Activated CD4-positive, alpha-beta memory T cell treated with anti-CD3 and anti-CD28 coated beads for 36 hours (primary cell): ENCODE results near the gene GNAQ. TPM values are rescaled to one million over a fixed set of nuclear protein-coding genes. Genes with fewer than 3 reads are reported as not detected.

Experiments
- CTCF ChIA-PET: fragments of 350-600 bp; sonication (Branson Sonifier 250); formaldehyde crosslinking; loops from one replicate; lab custom pipeline; 2021; ENCODE audit warnings: antibody characterized with exemption, inconsistent platforms; lab: Charles Lee
- POLR2A ChIA-PET: fragments of 350-600 bp; sonication (Branson Sonifier 250); formaldehyde crosslinking; loops from one replicate; lab custom pipeline; 2021; ENCODE audit warnings: antibody characterized with exemption; lab: Charles Lee
- DNase-seq: peaks from one replicate; pipeline ENCODE4 v3.0.0-alpha.2; 2020
- H3K27ac Mint-ChIP-seq: one replicate; pipeline ENCODE4 v1.8.0; 2021; ENCODE audit warnings: mixed read lengths
- H3K27me3 Mint-ChIP-seq: one replicate; pipeline ENCODE4 v1.8.0; 2021; ENCODE audit warnings: mixed read lengths
- H3K36me3 Mint-ChIP-seq: one replicate; pipeline ENCODE4 v1.8.0; 2021; ENCODE audit warnings: mixed read lengths
- H3K4me1 Mint-ChIP-seq: one replicate; pipeline ENCODE4 v1.8.0; 2021; ENCODE audit warnings: low read depth, mixed read lengths
- H3K4me3 Mint-ChIP-seq: one replicate; pipeline ENCODE4 v1.8.0; 2021; ENCODE audit warnings: mild to moderate bottlenecking, mixed read lengths
- H3K9me3 Mint-ChIP-seq: one replicate; pipeline ENCODE4 v1.8.0; 2021; ENCODE audit warnings: mixed read lengths
- intact Hi-C: fragments of 100-400 bp; cut with micrococcal nuclease; formaldehyde crosslinking; loops from one replicate; pipeline ENCODE4 v1.15.1; 2023
- total RNA-seq, 2 experiments: library from RNA; stranded (reverse); gene quantifications; one replicate each; pipeline ENCODE4 v1.2.3, GENCODE V29; 2021

GNAQ gene
- total RNA-seq, 2 experiments from 2014 or later = 25.9 to 26.1 TPM

- Mint-ChIP-seq H3K36me3 (peaks cover 27% of the 10 kb centered on the region), H3K9me3 (no peaks in the 10 kb centered on the region), H3K4me1 (peaks cover 42% of the 10 kb centered on the region), H3K4me3 (no peak overlapping the region), H3K27me3 (no peaks in the 10 kb centered on the region), H3K27ac (no peak overlapping the region)
- DNase-seq = no peak
- ChIA-PET CTCF (interaction anchor here (0.6 kb wide), 1 partner anchor 68 kb away, joined by 3 read pairs; no protein-coding TSS in a partner anchor), POLR2A (no interaction called here)
- intact Hi-C loops = loop anchor here (1.0 kb wide), 1 partner anchor 14 kb away; no protein-coding TSS in a partner anchor
These were observed 224.9 kb downstream of the GNAQ start for GRCh38 chr9:77806741-77807140.

GRCh38 chr9:77805810-77806209 is 225.8 kb downstream of the GNAQ start:
- H3K9me3 Mint-ChIP-seq = no peaks in the 10 kb centered on the region

GRCh38 chr9:77803423-77803822 is 228.2 kb downstream of the GNAQ start:
- intact Hi-C loops = loop anchor here (5.0 kb wide), 1 partner anchor 36 kb away; no protein-coding TSS in a partner anchor
- CTCF ChIA-PET = no interaction called here
- POLR2A ChIA-PET = no interaction called here
- Mint-ChIP-seq H3K36me3 (peaks cover 22% of the 10 kb centered on the region), H3K27me3 (no peaks in the 10 kb centered on the region), H3K4me3 (no peak overlapping the region), H3K4me1 (peaks cover 40% of the 10 kb centered on the region), H3K9me3 (no peaks in the 10 kb centered on the region), H3K27ac (no peak overlapping the region)
- no peak for DNase-seq

More at GRCh38 chr9:77805810-77806209, 225.8 kb downstream of the GNAQ start:
- Mint-ChIP-seq H3K4me3 (no peak overlapping the region), H3K27ac (no peak overlapping the region), H3K27me3 (no peaks in the 10 kb centered on the region), H3K4me1 (peaks cover 51% of the 10 kb centered on the region), H3K36me3 (peaks cover 27% of the 10 kb centered on the region)
- ChIA-PET POLR2A (no interaction called here), CTCF (no interaction called here)
- DNase-seq = no peak
- intact Hi-C loops = no loop called here

GRCh38 chr9:77802515-77803293 is 228.9 kb downstream of the GNAQ start:
- Mint-ChIP-seq H3K36me3 (peaks cover 16% of the 10 kb centered on the region), H3K27me3 (no peaks in the 10 kb centered on the region), H3K9me3 (no peaks in the 10 kb centered on the region), H3K4me1 (peaks cover 35% of the 10 kb centered on the region), H3K4me3 (no peak overlapping the region), H3K27ac (no peak overlapping the region)
- CTCF ChIA-PET = interaction anchor here (0.8 kb wide), 1 partner anchor 8 kb away, joined by 3 read pairs; no protein-coding TSS in a partner anchor
- POLR2A ChIA-PET = no interaction called here
- intact Hi-C loops = loop anchor here (5.0 kb wide), 1 partner anchor 35 kb away; no protein-coding TSS in a partner anchor
- no peak for DNase-seq

- H3K27ac Mint-ChIP-seq = no peak overlapping the region
- no peaks in the 10 kb centered on the region for H3K9me3 Mint-ChIP-seq
- no peak overlapping the region for H3K4me3 Mint-ChIP-seq
- CTCF ChIA-PET = interaction anchor here (0.8 kb wide), 1 partner anchor 9 kb away, joined by 3 read pairs; no protein-coding TSS in a partner anchor
- intact Hi-C loops = loop anchor here (5.0 kb wide), 1 partner anchor 35 kb away; no protein-coding TSS in a partner anchor
- peaks cover 19% of the 10 kb centered on the region for H3K36me3 Mint-ChIP-seq
- no peak for DNase-seq
- POLR2A ChIA-PET = no interaction called here
- H3K4me1 Mint-ChIP-seq = peaks cover 29% of the 10 kb centered on the region
- no peaks in the 10 kb centered on the region for H3K27me3 Mint-ChIP-seq
These were observed 229.5 kb downstream of the GNAQ start for GRCh38 chr9:77802064-77802463.

GRCh38 chr9:77800924-77801551 is 230.6 kb downstream of the GNAQ start:
- Mint-ChIP-seq H3K27ac (no peak overlapping the region), H3K27me3 (no peaks in the 10 kb centered on the region), H3K4me1 (peaks cover 21% of the 10 kb centered on the region), H3K9me3 (no peaks in the 10 kb centered on the region), H3K36me3 (peaks cover 24% of the 10 kb centered on the region), H3K4me3 (no peak overlapping the region)
- intact Hi-C loops = loop anchor here (5.0 kb wide), 1 partner anchor 34 kb away; no protein-coding TSS in a partner anchor
- ChIA-PET POLR2A (no interaction called here), CTCF (no interaction called here)
- DNase-seq = no peak

GRCh38 chr9:77798140-77798539 is 233.5 kb downstream of the GNAQ start:
- intact Hi-C loops = no loop called here
- no peak for DNase-seq
- Mint-ChIP-seq H3K36me3 (peaks cover 34% of the 10 kb centered on the region), H3K27me3 (no peaks in the 10 kb centered on the region), H3K9me3 (no peaks in the 10 kb centered on the region), H3K4me1 (peaks cover 21% of the 10 kb centered on the region), H3K27ac (no peak overlapping the region), H3K4me3 (no peak overlapping the region)
- CTCF ChIA-PET = no interaction called here
- POLR2A ChIA-PET = no interaction called here

- H3K9me3 Mint-ChIP-seq = no peaks in the 10 kb centered on the region
- no peaks in the 10 kb centered on the region for H3K27me3 Mint-ChIP-seq
- no peak for DNase-seq
- intact Hi-C loops = no loop called here
- POLR2A ChIA-PET = no interaction called here
- peaks cover 10% of the 10 kb centered on the region for H3K4me1 Mint-ChIP-seq
- H3K4me3 Mint-ChIP-seq = no peak overlapping the region
- H3K27ac Mint-ChIP-seq = no peak overlapping the region
- CTCF ChIA-PET = no interaction called here
- H3K36me3 Mint-ChIP-seq = peaks cover 33% of the 10 kb centered on the region
These were observed 236.6 kb downstream of the GNAQ start for GRCh38 chr9:77794985-77795384.

GRCh38 chr9:77793849-77794248 is 237.8 kb downstream of the GNAQ start:
- Mint-ChIP-seq H3K9me3 (no peaks in the 10 kb centered on the region), H3K27ac (no peak overlapping the region), H3K4me3 (no peak overlapping the region), H3K27me3 (no peaks in the 10 kb centered on the region), H3K36me3 (peaks cover 29% of the 10 kb centered on the region), H3K4me1 (peaks cover 9% of the 10 kb centered on the region)
- intact Hi-C loops = no loop called here
- CTCF ChIA-PET = no interaction called here
- POLR2A ChIA-PET = interaction anchor here (1.3 kb wide), 1 partner anchor 24 kb away, joined by 3 read pairs; no protein-coding TSS in a partner anchor
- no peak for DNase-seq

GRCh38 chr9:77789891-77790290 is 241.7 kb downstream of the GNAQ start:
- H3K36me3 Mint-ChIP-seq = peaks cover 20% of the 10 kb centered on the region
- H3K9me3 Mint-ChIP-seq = no peaks in the 10 kb centered on the region
- H3K4me3 Mint-ChIP-seq = no peak overlapping the region
- H3K27me3 Mint-ChIP-seq = no peaks in the 10 kb centered on the region
- H3K27ac Mint-ChIP-seq = no peak overlapping the region
- ChIA-PET CTCF (interaction anchor here (0.6 kb wide), 1 partner anchor 302 kb away, joined by 4 read pairs; no protein-coding TSS in a partner anchor), POLR2A (no interaction called here)
- peaks cover 7% of the 10 kb centered on the region for H3K4me1 Mint-ChIP-seq
- intact Hi-C loops = no loop called here
- no peak for DNase-seq

- Mint-ChIP-seq H3K4me3 (no peak overlapping the region), H3K36me3 (peaks cover 15% of the 10 kb centered on the region), H3K9me3 (no peaks in the 10 kb centered on the region), H3K4me1 (peaks cover 19% of the 10 kb centered on the region), H3K27me3 (no peaks in the 10 kb centered on the region), H3K27ac (no peak overlapping the region)
- POLR2A ChIA-PET = no interaction called here
- intact Hi-C loops = no loop called here
- CTCF ChIA-PET = no interaction called here
- DNase-seq = no peak
These were observed 246.3 kb downstream of the GNAQ start for GRCh38 chr9:77785341-77785740.

- Mint-ChIP-seq H3K9me3 (no peaks in the 10 kb centered on the region), H3K4me3 (no peak overlapping the region), H3K27me3 (no peaks in the 10 kb centered on the region), H3K4me1 (peaks cover 36% of the 10 kb centered on the region), H3K27ac (no peak overlapping the region), H3K36me3 (peaks cover 17% of the 10 kb centered on the region)
- POLR2A ChIA-PET = no interaction called here
- CTCF ChIA-PET = no interaction called here
- intact Hi-C loops = no loop called here
- DNase-seq = no peak
These were observed 248.1 kb downstream of the GNAQ start for GRCh38 chr9:77783518-77783917.
